Mononuclear cell (primary cell): Measurements from ENCODE around the gene ACTN2. TPM values are rescaled to one million over a fixed set of nuclear protein-coding genes. Genes with fewer than 3 reads are reported as not detected.
A peak's percentile ranks its signal among the peaks of the same experiment; 100 is the strongest.

Source experiments
- H3K27me3 ChIP-seq: 2 replicates; pipeline ENCODE4 v1.6.0; 2011; ENCODE audit warnings: low read length, control low read depth; ENCODE audit not compliant: insufficient read depth
- H3K4me1 ChIP-seq: 2 replicates; pipeline ENCODE4 v1.5.1; 2011; ENCODE audit warnings: mild to moderate bottlenecking, low read length, control low read depth; ENCODE audit not compliant: insufficient read depth
- H3K4me3 ChIP-seq: 2 replicates; pipeline ENCODE4 v1.5.1; 2011; ENCODE audit warnings: mild to moderate bottlenecking, low read length, moderate library complexity
- H3K9me3 ChIP-seq: 2 replicates; pipeline ENCODE4 v1.5.1; 2011; ENCODE audit warnings: low read depth, mild to moderate bottlenecking, control low read depth, low read length
- total RNA-seq: library from RNA; depleted of rRNA; stranded (reverse); fragments of >200 nt; gene quantifications from one replicate; pipeline ENCODE4 v1.2.3, GENCODE V29; 2012

Gene ACTN2
- total RNA-seq, 1 donor: under 0.01 TPM

DNA sequence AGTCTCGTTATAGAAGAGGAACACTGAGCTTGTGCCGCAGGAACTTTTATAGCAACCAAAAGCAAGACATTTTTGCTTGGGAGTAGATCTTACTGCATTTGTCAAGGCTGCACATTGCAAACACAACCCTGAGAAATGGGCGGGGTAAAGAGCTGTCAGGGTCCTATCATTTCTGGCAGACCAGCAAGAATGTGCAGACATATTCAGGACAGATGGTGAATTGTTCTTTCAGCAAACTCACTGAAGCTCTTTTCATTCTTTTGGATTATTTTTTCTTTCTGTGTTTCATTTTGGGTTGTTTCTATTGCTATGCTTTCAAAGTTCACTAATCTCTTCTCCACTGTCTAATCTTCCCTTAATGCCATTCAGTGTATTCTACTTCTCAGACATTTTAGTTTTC is 5.1 kb upstream of the ACTN2 start:
- H3K4me1 ChIP-seq: peaks cover 8% of the 10 kb centered on the region

DNA sequence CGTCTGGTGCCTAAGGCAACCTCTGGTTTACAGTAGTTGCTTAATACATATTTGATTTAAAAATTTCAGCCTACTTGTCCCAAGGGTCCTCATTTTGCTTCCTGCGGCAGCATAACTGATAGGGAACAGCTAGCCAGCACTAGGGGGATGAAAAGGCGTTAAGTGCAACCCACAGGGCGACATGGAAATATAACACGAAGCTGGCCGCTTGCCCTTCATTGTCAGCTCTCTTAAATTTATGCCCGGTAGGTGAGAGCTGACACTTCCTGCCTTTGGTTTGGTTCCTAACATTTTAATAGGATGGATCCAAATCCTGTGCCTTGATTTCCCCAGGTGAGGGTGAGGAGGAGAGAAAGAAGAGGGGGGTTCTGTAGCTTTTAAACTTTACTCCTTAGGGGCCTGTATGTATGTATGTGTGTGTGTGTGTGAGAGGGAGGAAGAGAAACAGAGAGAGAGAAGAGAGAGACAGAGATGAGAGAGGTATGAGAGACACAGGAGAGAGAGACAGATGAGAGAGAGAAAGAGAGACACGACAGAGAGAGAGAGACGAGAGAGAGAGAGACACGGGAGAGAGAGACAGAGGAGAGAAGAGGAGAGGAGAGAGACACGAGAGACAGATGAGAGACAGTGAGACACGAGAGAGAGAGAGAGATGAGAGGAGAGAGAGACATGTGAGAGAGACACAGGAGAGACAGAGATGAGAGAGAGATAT is 938 bp upstream of the ACTN2 start:
- no peaks in the 10 kb centered on the region for H3K9me3 ChIP-seq
- peaks cover 53% of the 10 kb centered on the region for H3K27me3 ChIP-seq
- H3K4me1 ChIP-seq: peaks cover 14% of the 10 kb centered on the region
- no peak overlapping the region for H3K4me3 ChIP-seq

More for the DNA sequence above, 5.1 kb upstream of the ACTN2 start:
- no peak overlapping the region for H3K4me3 ChIP-seq
- no peaks in the 10 kb centered on the region for H3K9me3 ChIP-seq
- peaks cover 18% of the 10 kb centered on the region for H3K27me3 ChIP-seq

DNA sequence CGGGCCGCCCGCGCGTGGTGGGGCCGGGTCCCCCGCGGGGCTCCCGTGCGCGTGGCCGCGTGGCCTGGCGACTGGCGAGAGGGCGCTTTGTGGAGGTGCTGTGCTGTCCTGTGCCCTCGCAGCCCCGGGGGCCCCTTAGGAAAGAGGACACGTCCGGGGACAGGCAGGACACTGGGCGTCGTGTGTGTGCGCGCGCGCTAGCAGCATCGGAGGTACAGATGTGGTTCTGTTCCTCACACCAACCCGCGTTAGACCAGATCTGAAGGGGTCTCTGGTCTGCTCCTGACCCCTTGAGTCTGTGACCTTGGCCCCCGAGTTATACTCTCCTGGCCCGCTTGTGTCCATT is 489 bp downstream of the ACTN2 start:
- Histone ChIP-seq H3K27me3 (peaks cover 55% of the 10 kb centered on the region), H3K4me1 (peaks cover 14% of the 10 kb centered on the region), H3K4me3 (peak overlapping the region; percentile 10), H3K9me3 (no peaks in the 10 kb centered on the region)

DNA sequence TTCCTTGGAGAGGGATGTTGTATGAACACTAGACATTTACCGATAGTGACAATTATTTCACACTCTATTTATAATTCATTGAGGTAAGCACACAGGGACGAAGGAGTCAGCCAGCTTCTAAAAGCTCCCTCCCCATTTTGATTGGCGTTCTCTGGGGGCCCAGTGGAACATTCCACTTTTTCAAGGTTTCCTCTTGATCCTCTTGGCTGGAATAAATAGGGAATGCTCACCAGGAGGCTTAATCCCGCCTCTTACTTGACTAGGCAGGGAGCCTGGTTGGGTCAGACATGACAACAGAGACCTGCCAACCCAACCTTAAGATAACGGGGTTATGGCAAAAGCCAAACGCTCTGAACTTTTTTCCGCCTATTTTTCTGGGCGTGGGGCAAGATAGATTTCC is 974 bp downstream of the ACTN2 start:
- Histone ChIP-seq H3K4me3 (no peak overlapping the region), H3K27me3 (peaks cover 60% of the 10 kb centered on the region), H3K4me1 (peaks cover 14% of the 10 kb centered on the region), H3K9me3 (no peaks in the 10 kb centered on the region)

DNA sequence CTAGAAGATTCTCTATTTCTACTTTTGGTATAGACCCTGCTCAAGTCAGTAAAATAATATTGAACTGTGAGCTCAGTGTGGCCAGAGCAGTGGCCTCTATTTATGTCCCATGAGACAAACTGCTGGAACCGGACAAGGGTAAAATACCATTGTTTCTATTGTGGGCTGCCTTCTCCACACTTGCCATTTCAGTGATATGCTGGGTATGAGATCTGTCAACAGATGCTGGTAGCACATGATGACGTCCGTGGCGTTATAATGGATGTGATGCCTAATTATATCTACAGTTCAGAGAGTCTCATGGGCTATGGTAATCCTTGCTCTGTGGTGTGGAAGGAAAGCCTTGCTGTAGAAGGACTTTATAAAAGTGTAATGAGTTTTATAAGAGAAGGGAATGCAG is 2.4 kb downstream of the ACTN2 start:
- peaks cover 64% of the 10 kb centered on the region for H3K27me3 ChIP-seq
- no peaks in the 10 kb centered on the region for H3K9me3 ChIP-seq
- H3K4me1 ChIP-seq: peaks cover 14% of the 10 kb centered on the region
- no peak overlapping the region for H3K4me3 ChIP-seq

DNA sequence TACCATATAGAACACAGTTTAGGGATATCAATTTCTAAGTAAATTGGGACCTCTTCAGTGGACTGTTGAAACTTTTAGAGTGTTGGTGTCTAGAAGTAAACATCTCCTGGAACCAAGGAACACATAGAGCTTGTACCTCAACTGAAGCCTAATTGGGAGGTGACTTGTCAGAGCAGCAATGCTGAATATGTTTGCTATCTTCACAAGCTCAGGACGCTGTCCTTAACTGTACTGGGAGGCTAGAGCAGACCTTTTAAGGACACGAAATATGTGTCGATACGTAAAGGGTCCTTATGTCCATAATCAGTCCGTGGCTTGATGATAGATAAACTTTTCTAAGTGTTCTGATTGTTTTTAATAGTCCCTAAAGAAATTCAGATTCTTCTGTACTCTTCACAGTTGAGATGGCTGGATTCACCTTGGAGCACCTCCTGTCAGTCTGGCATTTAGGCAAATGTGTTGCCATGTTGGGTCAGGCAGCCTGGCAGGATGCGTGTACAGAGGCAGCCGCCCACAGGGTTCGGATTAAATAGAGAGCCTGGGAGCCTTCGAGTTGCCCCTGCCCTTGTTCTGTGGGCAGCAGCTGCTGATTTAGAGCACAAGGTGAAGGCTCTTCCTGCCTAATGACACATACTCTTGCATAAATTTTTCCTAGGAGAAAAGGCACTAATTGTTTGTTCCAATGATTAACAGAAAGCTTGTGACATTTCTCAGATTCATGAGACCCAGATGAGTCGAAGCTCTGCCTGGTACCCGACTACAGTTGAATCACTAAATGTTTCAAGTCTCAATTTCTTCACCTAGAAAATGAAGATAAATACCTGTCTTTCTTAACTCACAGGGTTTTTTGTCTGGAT is 3.6 kb downstream of the ACTN2 start:
- Histone ChIP-seq H3K4me3 (no peak overlapping the region), H3K27me3 (peaks cover 63% of the 10 kb centered on the region), H3K9me3 (no peaks in the 10 kb centered on the region), H3K4me1 (peaks cover 14% of the 10 kb centered on the region)

DNA sequence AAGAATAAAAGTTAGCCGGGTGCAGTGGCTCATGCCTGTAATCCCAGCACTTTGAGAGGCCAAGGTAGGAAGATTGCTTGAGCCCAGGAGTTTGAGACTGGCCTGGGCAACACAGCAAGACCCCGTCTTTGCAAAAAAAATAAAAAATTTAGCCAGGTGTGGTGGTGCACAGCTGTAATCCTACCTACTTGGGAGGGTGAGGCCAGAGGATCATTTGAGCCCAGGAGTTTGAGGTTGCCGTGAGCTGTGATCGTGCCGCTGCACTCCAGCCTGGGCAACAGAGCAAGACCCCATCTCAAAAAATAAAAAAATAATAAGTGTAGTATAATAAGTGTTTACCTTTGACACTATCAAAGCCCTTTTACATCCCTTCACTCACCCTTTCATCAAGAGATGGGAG is 5.0 kb downstream of the ACTN2 start:
- H3K4me1 ChIP-seq: peaks cover 11% of the 10 kb centered on the region

DNA sequence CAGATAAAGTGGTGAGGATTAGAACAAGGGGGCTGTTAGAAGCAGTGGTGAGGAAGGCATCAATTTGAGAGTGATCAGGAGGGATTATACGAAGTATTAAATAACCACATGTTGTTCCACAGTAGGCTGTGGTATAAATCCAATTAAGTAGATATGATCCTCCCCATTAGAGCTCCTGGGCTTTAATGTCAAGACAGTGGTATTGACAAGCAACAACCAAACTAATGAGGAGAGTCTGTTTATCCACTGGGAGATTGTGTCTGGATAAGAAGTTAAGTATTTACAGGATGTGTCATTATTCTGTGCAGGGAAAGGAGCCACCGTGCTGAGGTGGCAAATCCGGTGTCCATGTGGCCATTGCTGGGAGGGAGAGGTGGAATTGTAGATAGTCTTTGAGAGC is 5.8 kb downstream of the ACTN2 start:
- H3K4me3 ChIP-seq: no peak overlapping the region
- H3K4me1 ChIP-seq: peaks cover 3% of the 10 kb centered on the region
- no peaks in the 10 kb centered on the region for H3K9me3 ChIP-seq
- peaks cover 47% of the 10 kb centered on the region for H3K27me3 ChIP-seq

More for the DNA sequence above, 5.0 kb downstream of the ACTN2 start:
- H3K4me3 ChIP-seq: no peak overlapping the region
- peaks cover 51% of the 10 kb centered on the region for H3K27me3 ChIP-seq
- no peaks in the 10 kb centered on the region for H3K9me3 ChIP-seq

DNA sequence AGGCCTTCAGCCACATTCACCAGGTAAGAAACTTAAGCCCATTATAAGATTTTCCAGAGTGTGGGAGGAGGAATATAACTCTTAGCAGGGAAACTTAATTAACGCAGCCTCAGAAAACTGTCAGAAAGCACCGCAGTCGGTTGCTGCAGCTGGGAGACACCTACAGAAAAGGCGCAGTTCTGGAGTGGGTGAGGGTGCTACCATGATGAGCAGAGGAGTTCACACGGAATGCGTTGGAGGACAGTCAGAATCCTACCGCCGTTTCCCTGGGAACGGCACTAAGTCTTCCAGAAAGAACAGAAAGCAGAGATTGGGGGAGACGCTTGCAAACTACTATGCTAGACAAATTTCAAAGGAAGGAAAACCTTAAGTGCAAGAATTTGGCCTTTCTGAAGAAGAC is 6.4 kb downstream of the ACTN2 start:
- Histone ChIP-seq H3K4me1 (no peaks in the 10 kb centered on the region), H3K27me3 (peaks cover 41% of the 10 kb centered on the region), H3K9me3 (no peaks in the 10 kb centered on the region), H3K4me3 (no peak overlapping the region)

DNA sequence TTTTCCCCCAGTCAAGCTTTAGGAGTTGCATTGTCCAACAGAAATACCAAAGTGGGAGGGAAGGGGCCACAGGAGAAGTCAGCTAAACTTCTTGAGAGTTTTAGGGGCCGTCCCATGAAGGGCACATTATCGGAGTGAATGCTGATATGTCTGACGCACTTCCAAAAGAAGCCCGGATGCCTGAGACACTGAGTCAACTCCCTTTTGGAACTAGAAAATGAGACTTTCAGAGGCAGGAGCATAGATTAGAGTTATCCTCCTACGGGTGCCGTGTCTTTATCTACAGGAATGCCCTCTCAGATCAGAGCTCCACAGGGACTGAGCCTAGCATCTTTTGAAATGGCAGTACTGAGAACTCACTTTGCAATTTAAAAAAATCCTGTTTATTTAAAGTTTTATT is 13.1 kb downstream of the ACTN2 start:
- Histone ChIP-seq H3K9me3 (no peaks in the 10 kb centered on the region), H3K4me1 (no peaks in the 10 kb centered on the region), H3K27me3 (peaks cover 23% of the 10 kb centered on the region), H3K4me3 (no peak overlapping the region)

DNA sequence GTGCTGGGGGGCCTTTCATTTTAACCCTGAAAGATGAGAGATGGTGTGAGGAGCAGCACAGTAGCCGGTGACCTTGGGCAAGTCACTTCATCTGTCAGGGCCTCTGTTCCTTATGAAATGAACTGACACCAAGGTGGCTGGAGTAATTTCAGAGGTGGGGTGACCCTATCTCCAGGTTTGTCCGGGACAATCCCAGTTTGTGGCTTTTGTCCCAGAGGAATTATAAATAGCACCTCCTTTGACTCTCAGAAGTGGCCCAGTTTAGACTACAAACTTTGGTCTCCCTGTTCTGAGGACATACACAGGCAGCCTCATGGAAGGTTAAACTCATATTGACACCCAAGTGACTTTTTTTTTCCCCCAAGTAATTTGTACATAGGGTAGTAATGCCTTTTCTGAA is 14.6 kb downstream of the ACTN2 start:
- no peaks in the 10 kb centered on the region for H3K4me1 ChIP-seq
- no peaks in the 10 kb centered on the region for H3K9me3 ChIP-seq
- H3K27me3 ChIP-seq: peaks cover 23% of the 10 kb centered on the region

DNA sequence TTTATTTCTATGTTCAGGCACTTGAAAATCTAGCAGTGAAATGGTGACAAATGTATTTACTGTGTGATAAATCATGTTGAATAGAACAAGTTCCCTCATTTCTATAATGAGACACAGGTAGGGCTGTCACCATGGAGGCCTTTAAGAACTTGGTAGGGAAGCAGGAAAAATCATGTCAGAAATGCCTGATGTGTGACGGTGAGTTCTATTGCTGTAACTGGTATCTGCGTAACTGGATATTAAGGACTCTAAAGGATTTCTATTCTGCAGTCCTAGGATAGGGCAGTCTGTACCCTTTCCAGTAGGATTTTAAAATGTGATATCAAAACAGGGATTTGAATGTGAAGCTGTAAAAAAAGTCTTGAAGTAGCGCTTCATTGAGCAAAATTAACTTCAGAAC is 15.5 kb downstream of the ACTN2 start:
- H3K9me3 ChIP-seq: no peaks in the 10 kb centered on the region
- peaks cover 23% of the 10 kb centered on the region for H3K27me3 ChIP-seq
- no peaks in the 10 kb centered on the region for H3K4me1 ChIP-seq
- H3K4me3 ChIP-seq: no peak overlapping the region

More for the DNA sequence above, 14.6 kb downstream of the ACTN2 start:
- H3K4me3 ChIP-seq: no peak overlapping the region

DNA sequence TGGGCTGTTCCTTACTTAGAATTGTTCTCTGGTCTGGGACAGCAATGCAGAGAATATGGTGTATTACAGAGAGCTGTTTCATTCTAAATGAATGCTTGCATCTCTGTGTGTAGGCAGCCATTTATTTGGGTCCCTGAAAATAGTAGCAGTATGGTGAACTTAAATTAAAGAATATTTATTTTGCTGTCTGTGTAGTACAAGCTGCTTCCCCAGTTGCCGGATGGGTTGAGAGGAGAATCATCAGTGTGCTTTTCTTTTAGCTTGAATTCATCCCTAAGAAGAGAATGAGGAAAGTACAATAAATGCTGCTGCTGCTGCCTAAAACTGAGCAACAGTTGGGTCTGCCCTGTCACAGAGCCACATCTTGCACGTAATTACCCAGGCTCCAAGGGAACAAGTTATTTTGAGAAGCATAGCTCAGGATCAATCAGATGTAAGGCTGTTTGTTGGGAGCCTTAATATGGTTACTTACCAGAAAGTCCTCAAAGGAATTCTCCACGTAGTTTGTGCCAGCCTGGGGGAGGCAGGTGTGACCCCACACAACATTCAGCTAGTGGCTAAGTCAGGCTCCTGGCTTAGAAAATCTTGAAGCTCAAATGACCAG is 16.6 kb downstream of the ACTN2 start:
- Histone ChIP-seq H3K9me3 (no peaks in the 10 kb centered on the region), H3K4me1 (no peaks in the 10 kb centered on the region), H3K27me3 (peaks cover 23% of the 10 kb centered on the region)

DNA sequence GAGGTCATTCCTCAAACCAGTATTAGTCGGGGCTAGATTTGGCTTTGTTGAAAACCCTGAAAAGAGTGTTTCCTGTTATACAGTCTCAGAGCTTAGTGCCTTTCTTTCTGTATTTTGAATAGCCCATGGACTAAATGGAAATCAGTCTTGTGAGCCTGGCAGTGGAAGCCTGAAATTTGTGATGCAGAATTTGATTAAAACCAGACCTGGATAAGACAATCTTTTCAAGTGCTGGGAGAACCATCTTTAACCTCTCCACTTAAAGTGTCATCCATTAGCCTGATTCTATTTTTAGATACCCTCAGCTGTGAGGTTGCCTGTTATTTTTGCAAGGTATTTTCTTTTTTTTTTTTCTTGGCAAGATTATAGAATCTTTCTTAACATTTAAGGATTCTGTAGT is 19.5 kb downstream of the ACTN2 start:
- Histone ChIP-seq H3K4me1 (no peaks in the 10 kb centered on the region), H3K4me3 (no peak overlapping the region), H3K9me3 (no peaks in the 10 kb centered on the region), H3K27me3 (peaks cover 15% of the 10 kb centered on the region)

More for the DNA sequence above, 16.6 kb downstream of the ACTN2 start:
- no peak overlapping the region for H3K4me3 ChIP-seq

DNA sequence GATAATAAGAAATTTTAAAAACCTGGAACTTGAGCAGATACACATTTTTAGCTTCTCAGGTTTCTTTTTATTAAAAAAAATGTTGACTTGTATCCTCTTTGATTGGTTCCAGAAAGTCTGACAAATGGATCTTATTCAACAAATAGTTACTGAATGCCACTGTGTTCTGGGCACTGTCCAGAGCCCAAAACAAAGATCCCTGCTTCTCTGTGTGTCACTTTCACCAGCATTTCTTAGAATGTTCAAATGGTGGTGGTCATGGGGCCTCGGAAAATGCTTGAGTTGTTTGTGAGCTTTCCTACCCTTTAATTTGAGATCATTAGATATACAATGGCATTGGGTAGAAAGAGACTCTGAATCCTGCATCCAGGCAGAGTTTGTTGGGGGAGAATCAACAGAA is 19.9 kb downstream of the ACTN2 start:
- Histone ChIP-seq H3K27me3 (peaks cover 11% of the 10 kb centered on the region), H3K9me3 (no peaks in the 10 kb centered on the region), H3K4me1 (no peaks in the 10 kb centered on the region), H3K4me3 (no peak overlapping the region)
